ENCODE data around the gene HOXA4.

HOXA4 gene

DNA sequence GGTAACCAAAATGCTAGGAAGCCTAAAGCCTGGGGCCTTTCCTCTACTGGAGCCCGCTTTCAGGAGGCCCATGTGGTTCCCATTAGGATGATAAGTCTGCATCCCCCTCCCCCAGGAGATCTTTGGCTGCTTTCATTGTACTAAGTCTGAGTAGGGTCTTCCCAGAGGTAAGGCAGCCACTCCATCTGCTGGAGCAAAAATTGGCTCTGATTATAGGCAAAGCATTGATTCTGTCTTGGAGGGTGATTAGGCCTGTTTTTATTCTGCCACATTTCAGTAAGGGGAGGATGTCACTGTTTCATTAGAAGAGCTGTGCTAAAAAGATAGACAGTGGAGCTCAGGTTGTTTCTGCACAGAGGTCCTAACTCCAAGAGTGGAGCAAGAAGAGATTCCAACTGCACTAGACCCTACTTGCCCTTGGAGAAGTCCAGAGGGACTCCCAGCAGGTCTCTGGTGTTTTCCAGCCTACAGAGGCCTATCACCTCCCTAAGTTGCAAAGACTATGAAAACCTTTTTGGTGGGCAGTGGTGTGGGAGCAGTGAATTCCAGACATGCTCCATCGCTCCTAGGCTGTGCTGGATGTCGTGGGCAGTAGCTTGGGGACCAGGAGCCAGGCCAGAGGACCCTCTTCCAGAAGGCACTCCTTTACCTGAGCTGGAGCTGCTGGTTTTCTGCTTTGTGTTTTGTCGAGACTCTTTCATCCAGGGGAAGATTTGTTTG lies 20.9 kb downstream of the HOXA4 start:
- Histone ChIP-seq H3K27me3 (replicated peaks; ENCODE audit: insufficient read depth, low read length) (peaks cover 39% of the 10 kb centered on the region), H2AFZ (ENCODE audit: low read length) (no peak overlapping the region), H3K9ac (ENCODE audit: low read length) (no peak overlapping the region), H3K27ac (ENCODE audit: low read length) (no peak overlapping the region), H3F3A (ENCODE audit: insufficient read depth, low read length) (no peaks in the 10 kb centered on the region), H3K4me1 (ENCODE audit: low read length) (no peaks in the 10 kb centered on the region), H3K9me3 (replicated peaks; ENCODE audit: insufficient read depth, low read length) (no peaks in the 10 kb centered on the region), H3K79me2 (ENCODE audit: low read length) (no peaks in the 10 kb centered on the region), H3K9me2 (replicated peaks; ENCODE audit: insufficient read depth, low read length) (no peaks in the 10 kb centered on the region), H3K4me3 (ENCODE audit: low read length) (no peak overlapping the region), H3K36me3 (replicated peaks; ENCODE audit: insufficient read depth, low read length) (no peaks in the 10 kb centered on the region), H4K20me1 (ENCODE audit: insufficient read depth, low read length) (no peaks in the 10 kb centered on the region), H3K4me2 (ENCODE audit: low read depth, low read length) (no peak overlapping the region)
- TF ChIP-seq EZH2phosphoT487 (IDR thresholded peaks at IDR 0.05; ENCODE audit: low read length): no peak
- TF ChIP-seq EZH2 (optimal IDR thresholded peaks at IDR 0.05; ENCODE audit: low read depth, low read length): no peak
- TF ChIP-seq, protein P1, sequence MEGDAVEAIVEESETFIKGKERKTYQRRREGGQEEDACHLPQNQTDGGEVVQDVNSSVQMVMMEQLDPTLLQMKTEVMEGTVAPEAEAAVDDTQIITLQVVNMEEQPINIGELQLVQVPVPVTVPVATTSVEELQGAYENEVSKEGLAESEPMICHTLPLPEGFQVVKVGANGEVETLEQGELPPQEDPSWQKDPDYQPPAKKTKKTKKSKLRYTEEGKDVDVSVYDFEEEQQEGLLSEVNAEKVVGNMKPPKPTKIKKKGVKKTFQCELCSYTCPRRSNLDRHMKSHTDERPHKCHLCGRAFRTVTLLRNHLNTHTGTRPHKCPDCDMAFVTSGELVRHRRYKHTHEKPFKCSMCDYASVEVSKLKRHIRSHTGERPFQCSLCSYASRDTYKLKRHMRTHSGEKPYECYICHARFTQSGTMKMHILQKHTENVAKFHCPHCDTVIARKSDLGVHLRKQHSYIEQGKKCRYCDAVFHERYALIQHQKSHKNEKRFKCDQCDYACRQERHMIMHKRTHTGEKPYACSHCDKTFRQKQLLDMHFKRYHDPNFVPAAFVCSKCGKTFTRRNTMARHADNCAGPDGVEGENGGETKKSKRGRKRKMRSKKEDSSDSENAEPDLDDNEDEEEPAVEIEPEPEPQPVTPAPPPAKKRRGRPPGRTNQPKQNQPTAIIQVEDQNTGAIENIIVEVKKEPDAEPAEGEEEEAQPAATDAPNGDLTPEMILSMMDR (IDR thresholded peaks at IDR 0.05; ENCODE audit: low read length): no peak
- DNase-seq: no peak

DNA sequence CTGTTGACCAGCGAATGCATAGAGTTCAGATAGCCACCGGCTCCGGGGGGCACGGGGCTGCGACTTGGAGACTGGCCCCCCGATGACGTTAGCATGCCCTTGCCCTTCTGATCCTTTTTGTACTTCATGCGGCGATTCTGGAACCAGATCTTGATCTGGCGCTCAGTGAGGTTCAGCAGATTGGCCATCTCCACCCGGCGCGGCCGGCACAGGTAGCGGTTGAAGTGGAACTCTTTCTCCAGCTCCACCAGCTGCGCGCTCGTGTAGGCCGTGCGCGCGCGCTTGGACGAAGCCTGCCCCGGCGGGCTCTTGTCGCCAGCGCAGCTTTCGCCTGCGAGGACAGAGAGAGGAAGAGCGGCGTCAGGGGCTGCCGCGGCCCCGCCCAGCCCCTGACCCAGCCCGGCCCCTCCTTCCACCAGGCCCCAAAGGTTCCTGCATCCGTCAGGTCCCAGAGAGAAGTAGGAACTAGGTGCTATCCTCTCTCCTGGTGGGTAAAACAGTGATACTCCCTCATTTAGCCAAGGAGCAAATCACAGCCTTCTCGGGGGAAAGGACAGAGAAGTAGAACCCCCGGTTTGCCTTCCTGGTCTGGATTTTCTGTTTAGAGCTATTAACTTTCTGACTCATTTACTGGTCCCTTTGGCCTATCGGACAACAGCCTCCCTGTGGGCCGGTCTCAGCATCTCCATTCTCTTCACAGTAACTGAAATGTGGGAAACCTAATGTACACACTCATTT lies 22.0 kb downstream of the HOXA4 start:
- Histone ChIP-seq H3K4me1 (ENCODE audit: low read length) (no peaks in the 10 kb centered on the region), H4K20me1 (ENCODE audit: insufficient read depth, low read length) (no peaks in the 10 kb centered on the region), H3K9me2 (replicated peaks; ENCODE audit: insufficient read depth, low read length) (no peaks in the 10 kb centered on the region), H3K4me2 (ENCODE audit: low read depth, low read length) (no peak overlapping the region), H3K27me3 (replicated peaks; ENCODE audit: insufficient read depth, low read length) (peaks cover 49% of the 10 kb centered on the region), H3F3A (ENCODE audit: insufficient read depth, low read length) (no peaks in the 10 kb centered on the region), H3K9ac (ENCODE audit: low read length) (no peak overlapping the region), H3K79me2 (ENCODE audit: low read length) (no peaks in the 10 kb centered on the region), H3K27ac (ENCODE audit: low read length) (no peak overlapping the region), H3K36me3 (replicated peaks; ENCODE audit: insufficient read depth, low read length) (no peaks in the 10 kb centered on the region), H3K9me3 (replicated peaks; ENCODE audit: insufficient read depth, low read length) (no peaks in the 10 kb centered on the region), H2AFZ (ENCODE audit: low read length) (no peak overlapping the region), H3K4me3 (ENCODE audit: low read length) (no peak overlapping the region)
- no peak for TF ChIP-seq EZH2 (optimal IDR thresholded peaks at IDR 0.05; ENCODE audit: low read depth, low read length)
- TF ChIP-seq, protein P1 (IDR thresholded peaks at IDR 0.05; ENCODE audit: low read length): no peak
- no peak for TF ChIP-seq EZH2phosphoT487 (IDR thresholded peaks at IDR 0.05; ENCODE audit: low read length)
- no peak for DNase-seq

DNA sequence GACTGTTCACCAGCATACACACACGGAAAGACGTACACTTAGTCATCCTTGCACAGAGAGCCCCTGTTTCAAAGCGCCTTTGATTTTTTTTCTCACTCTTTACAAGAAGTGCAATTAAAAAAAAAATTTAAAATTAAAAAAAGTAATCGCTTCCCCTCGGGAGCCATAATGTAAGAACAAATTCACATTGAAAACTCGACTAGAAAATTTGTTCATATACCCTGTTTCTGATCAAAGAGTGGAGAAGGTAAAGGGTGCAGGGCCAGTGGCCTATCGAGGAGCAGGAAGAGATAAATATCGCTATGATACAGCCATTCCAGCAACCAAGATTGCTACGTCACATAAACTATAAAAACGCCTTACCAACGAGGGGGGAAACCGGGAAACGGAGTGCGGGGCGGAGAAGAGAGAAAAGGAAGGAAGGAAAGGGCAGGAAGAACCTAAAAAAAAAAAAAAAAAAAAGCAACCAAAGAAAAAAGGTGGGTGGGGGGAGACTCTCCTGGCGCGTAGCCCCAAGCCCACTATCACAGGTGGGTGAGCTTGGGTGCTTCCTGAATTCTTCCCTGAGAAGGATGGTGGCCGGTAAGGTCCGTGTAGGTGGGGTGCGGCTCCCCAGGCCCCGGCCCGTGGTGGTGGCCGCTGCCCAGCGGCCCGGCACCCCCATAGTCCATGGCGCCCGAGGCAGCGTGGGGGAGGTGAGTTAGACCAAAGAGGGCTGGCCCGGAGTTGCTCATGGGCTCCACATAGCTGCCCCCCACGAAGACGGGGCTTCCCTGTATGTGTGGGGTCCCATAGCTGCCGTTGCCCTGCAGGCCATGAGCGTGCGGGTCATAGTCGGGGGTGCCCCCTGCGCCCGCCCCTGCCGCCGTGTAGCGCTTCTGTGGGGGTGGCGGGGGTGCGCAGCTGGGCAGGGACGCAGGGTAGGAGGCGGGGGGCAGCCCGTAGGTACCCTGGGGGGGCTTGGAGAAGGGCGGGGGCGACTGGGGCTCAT lies 22.9 kb downstream of the HOXA4 start:
- Histone ChIP-seq H4K20me1 (ENCODE audit: insufficient read depth, low read length) (no peaks in the 10 kb centered on the region), H3K9me3 (replicated peaks; ENCODE audit: insufficient read depth, low read length) (no peaks in the 10 kb centered on the region), H3K4me1 (ENCODE audit: low read length) (no peaks in the 10 kb centered on the region), H3K9ac (ENCODE audit: low read length) (no peak overlapping the region), H3K4me2 (ENCODE audit: low read depth, low read length) (no peak overlapping the region), H3K27me3 (replicated peaks; ENCODE audit: insufficient read depth, low read length) (peaks cover 54% of the 10 kb centered on the region), H3K27ac (ENCODE audit: low read length) (no peak overlapping the region), H2AFZ (ENCODE audit: low read length) (no peak overlapping the region), H3K36me3 (replicated peaks; ENCODE audit: insufficient read depth, low read length) (no peaks in the 10 kb centered on the region), H3F3A (ENCODE audit: insufficient read depth, low read length) (no peaks in the 10 kb centered on the region), H3K9me2 (replicated peaks; ENCODE audit: insufficient read depth, low read length) (no peaks in the 10 kb centered on the region), H3K4me3 (ENCODE audit: low read length) (no peak overlapping the region), H3K79me2 (ENCODE audit: low read length) (no peaks in the 10 kb centered on the region)
- TF ChIP-seq, protein P1 (IDR thresholded peaks at IDR 0.05; ENCODE audit: low read length): no peak
- TF ChIP-seq EZH2phosphoT487 (IDR thresholded peaks at IDR 0.05; ENCODE audit: low read length): no peak
- TF ChIP-seq EZH2 (optimal IDR thresholded peaks at IDR 0.05; ENCODE audit: low read depth, low read length): no peak
- DNase-seq: no peak
